OCI-M1 (cell line): Measurements from ENCODE around the gene ALG12.
"Not testable (repeated sequence)": the region's sequence is repeated elsewhere in the genome, so short reads cannot be mapped to it uniquely, and the experiment has no call there.

Experiments
- DNase-seq: peaks from one replicate; lab custom pipeline; 2025; lab: John Stamatoyannopoulos, UW

ALG12 gene

DNA sequence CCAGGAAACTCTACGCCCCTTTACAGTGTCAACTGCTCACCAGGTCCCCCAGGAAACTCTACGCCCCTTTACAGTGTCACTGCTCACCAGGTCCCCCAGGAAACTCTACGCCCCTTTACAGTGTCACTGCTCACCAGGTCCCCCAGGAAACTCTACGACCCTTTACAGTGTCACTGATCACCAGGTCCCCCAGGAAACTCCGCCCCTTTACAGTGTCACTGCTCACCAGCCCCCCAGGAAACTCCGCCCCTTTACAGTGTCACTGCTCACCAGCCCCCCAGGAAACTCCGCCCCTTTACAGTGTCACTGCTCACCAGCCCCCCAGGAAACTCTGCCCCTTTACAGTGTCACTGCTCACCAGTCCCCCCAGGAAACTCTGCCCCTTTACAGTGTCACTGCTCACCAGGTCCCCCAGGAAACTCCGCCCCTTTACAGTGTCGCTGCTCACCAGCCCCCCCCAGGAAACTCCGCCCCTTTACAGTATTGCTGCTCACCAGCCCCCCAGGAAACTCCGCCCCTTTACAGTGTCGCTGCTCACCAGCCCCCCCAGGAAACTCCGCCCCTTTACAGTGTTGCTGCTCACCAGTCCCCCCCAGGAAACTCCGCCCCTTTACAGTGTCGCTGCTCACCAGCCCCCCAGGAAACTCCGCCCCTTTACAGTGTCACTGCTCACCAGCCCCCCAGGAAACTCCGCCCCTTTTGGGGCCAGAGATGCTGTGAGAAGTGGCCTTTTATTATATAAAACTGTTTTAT is 27.0 kb upstream of the ALG12 start:
- not testable (repeated sequence) for DNase-seq

DNA sequence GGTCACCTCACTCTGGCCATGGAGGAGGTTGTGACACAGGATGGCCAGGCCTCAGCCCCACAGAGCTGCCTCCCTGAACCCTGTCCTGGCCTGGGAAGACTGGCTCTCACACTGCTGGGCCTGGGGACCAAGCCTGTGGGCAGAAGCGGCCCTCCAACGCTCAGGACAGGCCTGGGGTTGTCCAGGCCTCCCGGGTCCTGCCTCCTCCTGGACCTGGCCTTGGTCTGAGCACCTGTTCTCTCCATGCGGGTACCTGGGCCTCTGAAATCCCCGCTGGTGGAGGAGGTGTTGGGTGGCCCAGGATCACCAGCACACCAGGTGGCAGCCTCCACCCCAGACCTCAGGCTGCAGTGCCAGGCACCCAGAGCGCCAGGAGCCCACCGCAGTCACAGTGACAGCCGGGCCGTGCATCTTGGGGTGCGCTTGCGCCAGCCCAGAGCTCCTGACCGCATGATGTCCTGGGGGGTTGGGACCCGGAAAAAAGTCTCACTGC is 26.2 kb upstream of the ALG12 start:
- DNase-seq = no peak

DNA sequence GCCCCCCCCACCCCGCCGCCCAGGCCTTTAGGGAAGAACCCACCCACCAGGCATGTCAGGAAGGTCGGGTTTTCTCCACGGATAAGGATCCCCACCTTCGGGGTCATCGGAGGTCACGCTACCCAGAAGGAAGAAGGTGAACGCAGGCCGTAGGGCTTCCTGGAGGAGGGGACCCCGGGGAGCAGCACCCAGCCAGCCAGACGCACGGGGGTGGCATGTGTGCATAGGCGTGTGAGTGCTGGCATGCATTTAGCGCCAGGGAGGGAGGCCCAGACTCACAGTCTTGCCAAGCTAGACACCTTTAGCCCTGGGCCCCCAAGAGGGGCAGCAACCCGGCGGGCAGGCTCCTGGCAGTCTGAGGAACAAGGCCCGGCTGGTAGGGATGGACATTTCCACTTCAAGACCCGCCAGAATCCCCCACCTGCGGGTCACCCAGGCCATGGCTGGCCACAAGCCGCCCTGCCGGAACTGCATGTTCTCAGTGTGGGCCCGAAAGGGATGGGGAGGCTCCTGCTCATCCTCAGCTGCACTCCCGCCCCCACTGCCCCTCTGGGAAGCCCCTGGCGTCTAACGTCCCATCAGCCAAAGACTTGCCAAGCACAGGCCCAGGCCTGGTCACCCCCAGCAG is 25.6 kb upstream of the ALG12 start:
- no peak for DNase-seq

- no peak for DNase-seq
These were observed 25.1 kb upstream of the ALG12 start for GRCh38 chr22:49943405-49943765.

DNA sequence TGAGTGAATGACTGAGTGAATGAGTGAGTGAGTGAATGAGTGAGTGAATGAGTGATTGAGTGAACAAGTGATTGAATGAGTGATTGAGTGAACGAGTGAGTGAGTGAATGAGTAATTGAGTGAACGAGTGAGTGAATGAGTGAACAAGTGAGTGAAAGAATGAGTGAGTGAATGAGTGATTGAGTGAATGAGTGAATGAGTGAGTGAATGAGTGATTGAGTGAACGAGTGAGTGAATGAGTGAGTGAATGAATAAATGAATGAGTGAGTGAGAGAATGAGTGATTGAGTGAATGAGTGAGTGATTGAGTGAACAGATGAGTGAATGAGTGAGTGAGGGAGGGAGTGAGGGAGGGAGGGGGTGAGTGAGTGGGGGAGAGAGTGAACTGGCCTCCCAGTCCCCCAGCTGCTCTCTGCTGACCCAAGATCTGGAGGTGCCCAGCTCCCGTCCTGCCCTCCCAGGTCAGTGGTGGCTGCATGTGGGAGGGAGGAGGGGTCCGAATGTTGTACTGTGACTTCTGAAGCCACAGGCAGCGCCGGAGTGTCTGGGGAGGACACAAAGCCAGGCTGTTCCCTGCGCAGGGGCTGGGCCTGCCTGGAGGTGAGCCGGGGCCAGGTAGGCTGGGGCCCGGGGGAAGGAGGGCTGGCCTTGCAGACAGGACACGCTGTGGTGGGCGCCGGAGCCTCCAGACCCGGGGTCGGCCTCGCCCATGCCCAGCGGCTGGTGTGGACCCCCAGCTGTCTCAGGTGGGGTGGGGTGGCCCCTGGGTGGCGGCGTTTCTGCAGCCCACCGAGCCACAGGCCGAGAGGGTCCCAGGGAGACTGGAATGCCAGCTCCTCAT is 24.5 kb upstream of the ALG12 start:
- no peak for DNase-seq

DNA sequence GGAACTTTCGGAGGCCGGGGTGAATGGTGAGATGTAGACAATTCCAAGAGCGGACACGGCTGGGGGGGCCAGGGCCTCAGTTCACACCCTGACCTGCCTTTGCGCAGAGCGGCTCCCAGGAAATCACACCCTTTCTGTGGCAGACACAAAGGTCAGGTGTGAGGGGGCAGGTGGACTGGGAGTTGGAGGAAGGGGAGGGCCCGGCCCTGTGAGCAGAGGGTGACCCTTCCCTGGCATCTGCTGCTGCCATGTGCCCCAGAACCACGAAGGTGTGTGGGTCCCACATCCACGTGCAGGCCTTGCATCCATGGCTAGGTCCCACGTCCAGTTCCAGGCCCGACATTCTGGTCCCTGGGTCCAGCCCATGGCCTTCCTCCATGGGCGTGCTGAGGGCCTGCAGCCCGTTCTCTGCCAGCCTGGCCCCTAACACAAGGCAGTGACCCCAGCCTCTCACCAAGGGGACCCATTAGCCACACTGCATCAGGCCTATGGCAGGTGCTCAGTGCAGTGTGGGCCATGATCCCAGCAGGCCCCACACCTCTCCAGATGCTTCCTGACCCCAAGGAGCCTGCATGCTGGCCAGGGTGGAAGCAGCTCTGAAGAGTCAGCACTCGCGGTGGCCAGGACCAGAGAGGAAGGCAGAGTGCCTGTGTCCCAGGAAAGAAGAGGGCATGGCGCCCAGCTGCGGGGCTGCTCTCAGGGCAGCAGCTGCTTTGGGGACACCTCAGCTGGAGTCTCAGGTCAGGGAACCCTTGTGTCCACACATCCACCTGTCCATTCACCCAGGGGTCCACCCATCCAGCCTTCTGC is 23.5 kb upstream of the ALG12 start:
- no peak for DNase-seq

DNA sequence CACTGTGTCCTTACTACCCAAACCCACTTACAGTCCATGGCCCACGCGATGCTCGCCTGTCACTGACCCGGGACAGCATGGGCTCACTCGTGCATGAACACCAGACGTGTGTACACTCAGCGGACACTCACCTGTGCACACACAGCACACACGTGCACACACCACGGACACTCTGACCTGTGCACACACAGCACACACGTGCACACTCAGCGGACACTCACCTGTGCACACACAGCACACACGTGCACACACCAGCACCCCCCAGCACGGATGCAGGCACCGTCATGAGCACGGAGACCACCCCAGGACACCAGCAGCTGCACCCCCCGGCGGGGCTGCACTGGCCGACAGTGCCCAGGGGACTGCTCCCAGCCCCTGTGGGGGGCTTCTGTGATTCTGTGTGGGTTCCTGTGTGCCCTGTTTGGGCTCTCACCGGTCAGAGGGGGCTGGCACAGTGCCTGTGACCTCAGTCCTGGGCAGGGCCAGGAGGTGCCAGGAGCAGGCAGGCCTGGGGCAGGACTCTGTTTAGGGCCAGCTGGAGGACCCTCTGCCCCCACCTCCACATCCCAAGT is 20.4 kb upstream of the ALG12 start:
- no peak for DNase-seq

DNA sequence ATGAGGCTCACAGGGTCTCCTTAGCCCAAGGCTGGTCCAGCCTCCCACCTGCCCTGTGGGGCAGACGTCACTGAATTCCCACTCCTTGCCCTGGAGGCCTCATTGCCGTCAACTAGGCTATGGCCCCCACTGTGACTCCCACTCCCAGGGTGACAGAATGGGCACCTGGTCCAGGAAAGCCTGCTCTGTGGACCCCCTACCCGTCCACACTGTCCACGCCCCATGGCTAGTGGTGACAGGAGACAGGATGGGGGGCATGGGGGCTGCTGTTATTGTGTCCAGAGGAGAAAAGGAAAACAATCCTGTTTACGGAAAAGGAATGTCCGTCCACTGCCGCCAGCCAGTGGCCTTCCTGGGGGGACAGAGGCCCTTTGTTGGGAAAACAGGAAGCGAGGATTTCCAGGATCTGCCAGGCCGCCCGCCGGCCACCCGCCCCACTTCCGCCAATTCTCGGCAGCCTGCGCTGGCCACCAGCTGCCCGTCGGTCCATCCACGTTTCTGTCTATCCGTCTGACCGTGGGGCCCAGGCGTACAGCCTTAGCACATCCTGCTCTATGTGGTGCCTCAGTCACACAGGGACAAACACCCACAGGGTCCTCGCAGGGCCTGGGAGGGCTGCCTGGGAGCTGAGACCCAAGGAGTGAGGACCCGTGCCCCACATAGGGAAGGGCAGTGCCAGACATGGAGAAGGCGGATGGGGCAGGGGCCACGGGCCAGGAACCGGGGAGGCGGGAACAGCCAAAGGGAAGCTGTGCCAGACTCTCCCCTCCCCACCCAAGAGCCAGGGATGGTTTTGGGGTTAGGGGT is 19.7 kb upstream of the ALG12 start:
- no peak for DNase-seq

GRCh38 chr22:49936973-49937757 is 18.9 kb upstream of the ALG12 start:
- no peak for DNase-seq

- peak; percentile 80 for DNase-seq
These were observed 18.1 kb upstream of the ALG12 start for GRCh38 chr22:49936018-49936972.

DNA sequence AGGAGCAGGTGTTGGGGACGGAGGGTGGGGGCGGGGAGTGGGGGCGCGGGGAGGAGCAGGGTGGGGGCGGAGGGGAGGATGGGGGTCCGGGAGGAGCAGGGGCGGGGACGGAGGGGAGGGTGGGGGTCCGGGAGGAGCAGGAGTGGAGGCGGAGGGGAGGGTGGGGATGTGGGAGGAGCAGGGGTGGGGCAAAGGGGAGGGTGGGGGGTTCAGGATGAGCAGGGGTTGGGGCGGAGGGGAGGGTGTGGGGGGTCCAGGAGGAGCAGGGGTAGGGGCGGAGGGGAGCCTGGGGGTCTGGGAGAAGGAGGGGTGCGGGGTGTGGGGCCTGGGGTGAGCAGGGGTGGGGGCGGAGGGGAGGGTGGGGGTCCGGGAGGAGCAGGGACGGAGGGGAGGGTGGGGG is 17.3 kb upstream of the ALG12 start:
- no peak for DNase-seq

DNA sequence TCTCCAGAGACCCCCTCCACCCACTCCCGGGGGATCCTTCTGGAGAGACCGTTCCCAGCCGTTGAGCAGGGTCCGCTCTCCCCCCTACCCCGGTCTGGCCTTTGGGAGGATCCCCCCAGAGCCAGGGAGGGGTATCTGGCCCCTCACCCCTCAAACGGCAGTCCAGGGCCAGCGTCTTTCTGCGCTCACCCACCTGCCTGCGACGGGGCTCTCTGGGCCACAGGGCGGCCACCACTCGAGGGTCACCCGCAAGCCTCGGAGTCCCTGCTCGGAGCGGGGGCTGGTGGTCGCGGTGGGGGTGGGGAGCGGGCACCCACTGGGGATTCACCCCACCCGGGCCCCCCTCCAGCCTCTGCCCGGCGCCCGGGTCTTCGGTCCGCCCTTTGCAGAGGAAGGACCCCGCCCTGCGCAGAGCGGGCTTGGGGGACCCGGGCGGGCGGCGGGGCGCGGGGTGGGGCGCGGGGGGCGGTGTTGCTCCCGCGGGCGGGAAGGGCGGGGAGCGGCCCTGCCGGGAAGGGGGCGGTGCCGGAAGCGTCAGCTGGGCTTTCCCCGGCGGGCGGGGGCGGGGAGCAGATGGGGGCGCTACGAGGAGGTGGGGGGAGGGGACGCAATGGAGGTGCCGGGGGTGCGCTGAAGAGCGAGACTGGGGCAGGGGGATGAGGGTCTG is 16.8 kb upstream of the ALG12 start:
- peak; percentile 9 for DNase-seq

DNA sequence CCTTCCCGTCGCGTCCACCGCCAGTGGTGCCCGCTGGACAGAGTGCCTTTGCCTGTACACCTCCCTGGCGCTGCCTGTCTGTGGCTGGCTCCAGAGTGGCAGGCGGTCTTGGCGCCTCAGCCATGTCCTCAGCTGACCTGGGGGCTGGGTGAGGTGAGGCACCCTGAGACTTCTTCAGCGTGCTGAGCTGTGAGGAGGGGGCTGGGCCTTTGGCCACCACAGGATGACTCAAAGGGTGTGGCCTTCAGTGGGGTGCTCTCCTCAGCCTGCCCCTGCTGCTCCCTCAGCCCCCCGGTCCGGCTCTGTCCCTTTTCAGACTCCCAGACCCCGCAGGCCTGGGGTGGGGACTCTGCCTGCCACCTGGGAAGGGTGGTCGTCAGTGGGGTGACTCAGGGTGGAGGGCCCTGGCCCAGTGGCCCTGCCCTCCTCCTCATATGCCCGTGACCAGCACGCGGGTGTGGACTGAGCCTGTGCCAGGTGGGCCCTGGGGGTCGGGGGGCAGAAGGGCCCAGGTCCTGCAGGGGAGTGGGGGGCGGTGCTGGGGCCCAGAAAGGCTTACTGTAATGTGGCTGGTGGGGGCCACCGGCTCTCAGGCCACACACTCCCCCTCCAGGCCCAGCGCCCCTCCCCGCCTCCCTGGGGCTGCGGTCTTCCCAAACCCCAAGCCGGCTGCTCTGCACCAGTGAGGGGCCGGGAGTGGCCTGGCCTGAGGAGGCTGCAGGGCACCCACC is 16.1 kb upstream of the ALG12 start:
- DNase-seq = peak; percentile 15

- DNase-seq = no peak
These were observed 15.3 kb upstream of the ALG12 start for GRCh38 chr22:49933236-49934159.

- DNase-seq = peak; percentile 82
These were observed 12.6 kb upstream of the ALG12 start for GRCh38 chr22:49930596-49931412.
